ENCODE results near the gene STX7.

STX7 gene

GRCh38 chr6:132475925-132476324 is 37.0 kb downstream of the STX7 start:
- no peaks in the 10 kb centered on the region for H3K36me3 Mint-ChIP-seq (ENCODE audit: low read depth)
- no peak overlapping the region for H3K4me3 Mint-ChIP-seq
- no peak for ATAC-seq
- H3K4me1 Mint-ChIP-seq = peaks cover 9% of the 10 kb centered on the region
- no peak for DNase-seq
- H3K27me3 Mint-ChIP-seq = no peaks in the 10 kb centered on the region
- H3K9me3 Mint-ChIP-seq = no peaks in the 10 kb centered on the region
- no peak overlapping the region for H3K27ac Mint-ChIP-seq

GRCh38 chr6:132471787-132472186 is 41.1 kb downstream of the STX7 start:
- Mint-ChIP-seq H3K4me3 (no peak overlapping the region), H3K27me3 (no peaks in the 10 kb centered on the region), H3K36me3 (ENCODE audit: low read depth) (peaks cover 9% of the 10 kb centered on the region), H3K27ac (no peak overlapping the region), H3K9me3 (no peaks in the 10 kb centered on the region), H3K4me1 (peaks cover 6% of the 10 kb centered on the region)
- DNase-seq = no peak
- ATAC-seq = no peak

GRCh38 chr6:132466952-132467351 is 46.0 kb downstream of the STX7 start:
- ATAC-seq (no peak), DNase-seq (no peak)
- peaks cover 3% of the 10 kb centered on the region for H3K4me1 Mint-ChIP-seq
- H3K4me3 Mint-ChIP-seq = no peak overlapping the region
- H3K9me3 Mint-ChIP-seq = no peaks in the 10 kb centered on the region
- no peaks in the 10 kb centered on the region for H3K27me3 Mint-ChIP-seq
- H3K36me3 Mint-ChIP-seq (ENCODE audit: low read depth) = peaks cover 29% of the 10 kb centered on the region
- no peak overlapping the region for H3K27ac Mint-ChIP-seq

GRCh38 chr6:132465530-132466485 is 47.1 kb downstream of the STX7 start:
- H3K9me3 Mint-ChIP-seq = no peaks in the 10 kb centered on the region
- no peak overlapping the region for H3K4me3 Mint-ChIP-seq
- peaks cover 34% of the 10 kb centered on the region for H3K36me3 Mint-ChIP-seq (ENCODE audit: low read depth)
- H3K27me3 Mint-ChIP-seq = no peaks in the 10 kb centered on the region
- H3K4me1 Mint-ChIP-seq = peaks cover 3% of the 10 kb centered on the region
- ATAC-seq (peak; percentile 71), DNase-seq (no peak)
- H3K27ac Mint-ChIP-seq = no peak overlapping the region

DNA sequence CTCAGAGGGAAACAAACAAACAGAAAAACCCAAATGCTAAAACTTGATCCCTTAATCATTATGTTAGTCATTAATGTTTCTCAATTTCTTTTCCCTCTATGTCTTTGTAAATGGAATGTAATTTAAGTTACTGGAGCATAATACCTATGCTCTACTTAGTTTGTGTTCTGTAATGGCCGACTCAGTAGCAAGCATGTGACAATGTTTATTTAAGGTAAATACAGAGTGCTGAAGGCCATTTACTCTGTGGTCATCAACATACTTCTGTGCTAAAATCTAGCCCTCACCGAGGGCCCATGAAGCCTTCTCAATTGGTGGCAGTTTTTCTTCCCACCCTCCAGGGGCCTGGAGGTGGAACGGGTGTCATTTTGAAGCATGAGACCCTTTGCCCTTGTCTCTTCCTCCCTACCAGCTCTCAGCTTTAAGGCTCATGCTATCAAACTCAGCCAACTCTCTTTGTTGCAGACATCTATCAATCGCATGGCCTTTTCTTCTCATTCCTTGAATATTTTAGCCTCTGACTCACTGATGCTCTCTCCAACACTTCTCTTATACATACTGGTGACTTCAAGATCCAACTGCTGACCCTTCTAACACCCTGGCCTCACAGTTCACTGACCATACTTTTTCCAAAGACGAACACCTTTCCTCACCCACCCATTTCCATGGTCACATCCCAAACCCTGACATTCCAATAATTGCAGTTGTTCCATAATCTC is 48.2 kb downstream of the STX7 start:
- H3K27me3 Mint-ChIP-seq = no peaks in the 10 kb centered on the region
- H3K4me1 Mint-ChIP-seq = peaks cover 3% of the 10 kb centered on the region
- H3K36me3 Mint-ChIP-seq (ENCODE audit: low read depth) = peaks cover 34% of the 10 kb centered on the region
- ATAC-seq (no peak), DNase-seq (no peak)
- H3K27ac Mint-ChIP-seq = no peak overlapping the region
- no peak overlapping the region for H3K4me3 Mint-ChIP-seq
- no peaks in the 10 kb centered on the region for H3K9me3 Mint-ChIP-seq

- no peak overlapping the region for H3K4me3 Mint-ChIP-seq
- no peak overlapping the region for H3K27ac Mint-ChIP-seq
- no peaks in the 10 kb centered on the region for H3K9me3 Mint-ChIP-seq
- DNase-seq (no peak), ATAC-seq (peak; percentile 44)
- H3K36me3 Mint-ChIP-seq (ENCODE audit: low read depth) = peaks cover 39% of the 10 kb centered on the region
- peaks cover 3% of the 10 kb centered on the region for H3K4me1 Mint-ChIP-seq
- no peaks in the 10 kb centered on the region for H3K27me3 Mint-ChIP-seq
Observed at GRCh38 chr6:132461958-132462357, 51.0 kb downstream of the STX7 start.

DNA sequence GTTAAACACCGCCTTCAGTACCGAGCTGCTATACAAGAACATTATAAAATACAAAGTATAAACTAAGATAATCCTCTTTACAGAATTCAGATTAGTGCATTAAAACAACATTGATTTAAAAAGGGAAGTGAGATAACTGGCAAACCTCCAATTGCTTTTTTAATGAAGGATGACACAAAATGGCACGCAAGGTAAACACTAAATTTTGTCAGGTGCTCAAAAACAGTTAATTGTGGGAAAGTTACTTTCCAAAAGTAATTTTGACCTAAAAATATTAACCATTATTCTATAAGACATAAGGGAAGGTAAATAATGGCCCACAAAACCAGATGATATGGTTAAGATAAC is 53.3 kb downstream of the STX7 start:
- H3K4me3 Mint-ChIP-seq = no peak overlapping the region
- H3K9me3 Mint-ChIP-seq = no peaks in the 10 kb centered on the region
- no peak for ATAC-seq
- DNase-seq = no peak
- H3K36me3 Mint-ChIP-seq (ENCODE audit: low read depth) = peaks cover 44% of the 10 kb centered on the region
- peaks cover 8% of the 10 kb centered on the region for H3K4me1 Mint-ChIP-seq
- H3K27me3 Mint-ChIP-seq = no peaks in the 10 kb centered on the region
- H3K27ac Mint-ChIP-seq = no peak overlapping the region

DNA sequence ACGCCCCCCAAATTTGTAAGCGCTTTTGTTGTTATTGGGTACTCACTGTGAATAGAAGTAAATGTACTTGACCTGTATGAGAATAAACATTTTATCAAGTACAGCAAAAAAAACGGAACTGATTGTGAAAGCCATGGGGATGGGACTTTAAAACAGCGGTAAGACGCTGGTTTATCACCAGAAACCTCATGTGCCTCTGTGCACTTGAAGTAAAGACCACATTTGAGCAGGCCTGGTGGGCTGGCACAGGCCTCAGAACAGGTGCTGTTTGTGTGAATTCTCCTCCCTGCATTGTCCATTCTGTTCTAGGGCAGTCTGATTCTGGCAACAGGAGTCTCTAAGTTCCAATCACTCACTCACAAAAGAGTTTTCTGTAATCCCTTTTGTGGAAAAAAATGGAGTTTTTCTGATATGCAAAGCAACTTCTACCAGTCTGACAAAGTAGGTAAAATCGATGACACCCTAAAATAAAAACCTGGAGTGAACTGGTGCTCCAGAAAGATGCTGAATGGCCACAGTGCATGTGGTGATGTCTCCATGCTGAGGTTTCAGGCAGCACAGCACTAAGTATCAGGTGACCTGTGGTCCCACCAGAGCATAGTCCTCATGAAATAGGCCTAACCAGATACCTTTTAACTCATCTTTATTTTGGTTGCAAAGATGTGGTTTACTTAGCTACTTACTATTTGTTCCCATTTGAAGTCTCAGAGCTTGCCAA is 53.9 kb downstream of the STX7 start:
- Mint-ChIP-seq H3K4me3 (no peak overlapping the region), H3K4me1 (peaks cover 8% of the 10 kb centered on the region), H3K27ac (no peak overlapping the region)

GRCh38 chr6:132456700-132457143 is 56.2 kb downstream of the STX7 start:
- H3K9me3 Mint-ChIP-seq = no peaks in the 10 kb centered on the region
- no peaks in the 10 kb centered on the region for H3K27me3 Mint-ChIP-seq
- H3K36me3 Mint-ChIP-seq (ENCODE audit: low read depth) = peaks cover 27% of the 10 kb centered on the region
- ATAC-seq (peak; percentile 57), DNase-seq (no peak)
- peaks cover 5% of the 10 kb centered on the region for H3K4me1 Mint-ChIP-seq
- no peak overlapping the region for H3K4me3 Mint-ChIP-seq
- H3K27ac Mint-ChIP-seq = no peak overlapping the region

More for the DNA sequence above, 53.9 kb downstream of the STX7 start:
- no peak for ATAC-seq
- H3K27me3 Mint-ChIP-seq = no peaks in the 10 kb centered on the region
- DNase-seq = no peak
- no peaks in the 10 kb centered on the region for H3K9me3 Mint-ChIP-seq
- H3K36me3 Mint-ChIP-seq (ENCODE audit: low read depth) = peaks cover 44% of the 10 kb centered on the region

DNA sequence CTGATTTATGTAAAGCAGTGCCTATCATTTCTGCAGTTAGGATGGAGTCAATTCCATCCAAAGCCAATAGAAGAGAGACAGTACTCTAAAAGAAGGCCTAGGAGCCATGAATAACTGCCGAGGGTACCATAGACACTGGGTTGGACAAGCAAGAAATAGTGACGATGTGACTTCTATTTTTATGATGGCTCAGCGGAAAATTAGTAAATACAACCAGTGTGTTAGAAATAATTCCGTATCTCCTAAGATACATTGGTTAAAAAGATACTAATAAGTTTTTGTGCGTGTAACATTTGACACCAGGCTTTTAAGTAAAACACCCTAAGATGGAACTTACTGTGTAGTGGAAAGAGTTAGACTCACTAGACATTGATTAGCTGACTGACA is 66.1 kb downstream of the STX7 start:
- Mint-ChIP-seq H3K27me3 (no peaks in the 10 kb centered on the region), H3K36me3 (ENCODE audit: low read depth) (peaks cover 22% of the 10 kb centered on the region), H3K27ac (no peak overlapping the region), H3K9me3 (peaks cover 13% of the 10 kb centered on the region), H3K4me3 (no peak overlapping the region), H3K4me1 (no peaks in the 10 kb centered on the region)
- ATAC-seq (no peak), DNase-seq (no peak)

DNA sequence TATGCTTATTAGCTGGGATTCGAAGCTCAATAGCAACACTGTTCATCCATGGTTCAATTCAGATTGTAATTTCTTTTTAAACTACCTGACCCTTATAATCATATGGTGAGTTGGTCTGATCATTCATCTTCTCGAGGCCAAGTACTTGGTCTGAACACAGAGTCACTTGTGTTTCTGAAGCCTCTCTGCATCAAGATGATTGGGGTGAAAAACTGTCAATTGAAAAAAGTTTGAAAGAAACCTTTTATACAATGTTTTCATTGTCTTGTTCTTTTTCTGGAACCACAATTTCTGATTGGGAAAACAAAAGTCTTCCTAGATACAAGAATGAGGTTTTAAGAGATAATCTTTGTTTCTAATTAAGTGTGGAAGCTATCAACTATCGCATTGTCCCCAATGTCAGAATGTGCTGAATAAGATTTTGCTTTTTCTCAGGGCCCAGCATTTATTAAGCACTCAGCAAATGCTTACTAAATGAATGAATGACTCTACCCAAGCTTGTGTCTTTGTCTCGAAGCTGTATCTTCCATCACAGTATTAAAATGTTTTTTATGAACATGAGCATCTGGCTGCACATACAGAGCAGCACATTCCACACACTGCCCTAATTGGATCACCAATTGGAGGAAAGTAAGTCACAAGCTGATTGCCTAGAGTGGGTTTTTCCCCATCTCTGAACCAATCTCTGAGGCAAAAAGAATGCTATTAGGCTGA is 66.6 kb downstream of the STX7 start:
- Mint-ChIP-seq H3K9me3 (peaks cover 19% of the 10 kb centered on the region), H3K27ac (no peak overlapping the region), H3K4me3 (no peak overlapping the region), H3K27me3 (no peaks in the 10 kb centered on the region), H3K4me1 (no peaks in the 10 kb centered on the region), H3K36me3 (ENCODE audit: low read depth) (peaks cover 18% of the 10 kb centered on the region)
- DNase-seq (no peak), ATAC-seq (no peak)

DNA sequence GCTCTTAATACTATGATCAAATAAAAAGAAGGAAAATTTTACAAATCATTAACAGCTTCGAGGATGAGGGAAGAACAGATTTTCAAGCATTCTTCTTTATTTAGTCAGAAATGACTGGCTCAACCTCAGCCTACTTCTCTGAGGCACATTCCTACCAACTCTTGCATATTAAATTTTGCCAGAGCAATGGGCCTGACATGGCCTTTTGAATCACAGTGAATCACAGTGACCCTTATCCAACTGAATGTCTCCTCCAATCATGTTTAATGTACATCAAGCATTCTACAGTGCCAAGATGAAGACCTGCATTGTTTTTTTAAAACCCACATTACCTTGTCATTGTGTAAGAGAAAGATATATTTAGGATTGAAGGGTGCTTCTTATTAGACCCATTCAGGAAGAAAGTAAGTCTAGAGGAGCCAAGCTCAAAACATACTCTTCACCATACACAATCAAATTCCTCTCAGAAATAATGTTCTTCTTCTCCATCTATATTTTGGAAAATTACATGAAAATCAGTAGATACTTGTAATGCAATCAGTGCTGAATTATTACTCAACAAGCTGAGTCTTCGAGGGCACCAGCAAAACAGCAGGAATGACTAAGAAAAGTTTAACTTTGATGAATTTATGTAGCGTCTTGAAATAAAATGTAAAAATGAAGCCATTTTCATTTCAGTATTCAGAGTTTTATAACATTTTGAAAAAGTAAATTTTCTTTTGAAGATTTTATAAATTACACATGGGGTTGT is 67.5 kb downstream of the STX7 start:
- Mint-ChIP-seq H3K4me3 (no peak overlapping the region), H3K27ac (no peak overlapping the region), H3K4me1 (no peaks in the 10 kb centered on the region), H3K27me3 (no peaks in the 10 kb centered on the region), H3K36me3 (ENCODE audit: low read depth) (peaks cover 13% of the 10 kb centered on the region), H3K9me3 (peaks cover 22% of the 10 kb centered on the region)
- ATAC-seq = no peak
- DNase-seq = no peak

DNA sequence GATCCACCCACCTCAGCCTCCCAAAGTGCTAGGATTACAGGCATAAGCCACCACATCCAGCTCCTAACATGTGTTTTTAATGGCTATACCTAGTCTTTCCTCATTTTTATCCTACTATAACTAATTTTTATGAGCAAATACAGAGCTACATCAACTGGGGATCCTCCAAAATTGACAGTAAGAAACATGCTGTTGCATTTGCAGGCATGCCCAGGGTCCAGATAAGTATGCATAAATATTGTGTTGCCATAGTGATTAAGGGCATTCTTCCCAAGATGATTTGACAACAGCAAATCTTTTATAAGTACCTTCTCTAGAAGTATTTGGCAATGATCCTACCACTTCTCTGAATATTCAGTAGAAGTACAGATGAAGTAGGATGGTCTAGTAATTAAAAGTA is 69.7 kb downstream of the STX7 start:
- DNase-seq (no peak), ATAC-seq (no peak)
- Mint-ChIP-seq H3K4me1 (no peaks in the 10 kb centered on the region), H3K4me3 (no peak overlapping the region), H3K27me3 (no peaks in the 10 kb centered on the region), H3K36me3 (ENCODE audit: low read depth) (no peaks in the 10 kb centered on the region), H3K9me3 (peaks cover 23% of the 10 kb centered on the region), H3K27ac (no peak overlapping the region)

DNA sequence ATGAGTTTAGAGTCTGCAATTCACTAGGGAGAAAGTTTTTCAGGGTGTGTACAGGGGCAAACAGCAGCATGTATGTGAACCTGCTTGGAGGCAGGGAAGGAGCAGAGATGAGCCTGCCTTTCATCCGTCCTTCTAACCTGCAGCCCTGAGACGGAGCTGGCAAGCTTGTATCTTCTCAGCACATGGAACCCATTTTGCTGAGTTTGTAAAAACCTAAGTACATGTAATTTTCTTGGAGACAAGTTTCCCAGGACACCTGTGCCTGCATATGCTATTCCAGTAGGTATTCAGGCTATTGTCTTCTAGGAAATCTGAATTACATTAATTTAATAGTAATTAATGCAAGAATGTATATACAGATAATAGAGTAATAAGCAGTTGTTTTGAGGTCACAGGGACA is 82.8 kb downstream of the STX7 start:
- Mint-ChIP-seq H3K27ac (no peak overlapping the region), H3K4me3 (no peak overlapping the region), H3K27me3 (peaks cover 18% of the 10 kb centered on the region), H3K36me3 (ENCODE audit: low read depth) (no peaks in the 10 kb centered on the region), H3K9me3 (no peaks in the 10 kb centered on the region), H3K4me1 (no peaks in the 10 kb centered on the region)
- ATAC-seq (no peak), DNase-seq (no peak)
